Neural progenitor cell (in vitro differentiated cells): ENCODE results near the gene SMIM36.

Experiments used
- EZH2 ChIP-seq: fragments of 200-600 bp; sonication (generic); IDR thresholded peaks from 2 replicates; pipeline ENCODE4 v1.6.1; 2017; ENCODE audit warnings: antibody characterized with exemption, mild to moderate bottlenecking, moderate library complexity
- EZH2phosphoT487 ChIP-seq: fragments of 200-600 bp; sonication (generic); IDR thresholded peaks from 2 replicates; pipeline ENCODE4 v1.6.1; 2017; ENCODE audit warnings: antibody characterized with exemption
- TF ChIP-seq, protein P1 (sequence below): fragments of 200-600 bp; sonication (generic); IDR thresholded peaks from 2 replicates; pipeline ENCODE4 v1.5.1; 2017; ENCODE audit warnings: antibody characterized with exemption, mild to moderate bottlenecking

DNA sequence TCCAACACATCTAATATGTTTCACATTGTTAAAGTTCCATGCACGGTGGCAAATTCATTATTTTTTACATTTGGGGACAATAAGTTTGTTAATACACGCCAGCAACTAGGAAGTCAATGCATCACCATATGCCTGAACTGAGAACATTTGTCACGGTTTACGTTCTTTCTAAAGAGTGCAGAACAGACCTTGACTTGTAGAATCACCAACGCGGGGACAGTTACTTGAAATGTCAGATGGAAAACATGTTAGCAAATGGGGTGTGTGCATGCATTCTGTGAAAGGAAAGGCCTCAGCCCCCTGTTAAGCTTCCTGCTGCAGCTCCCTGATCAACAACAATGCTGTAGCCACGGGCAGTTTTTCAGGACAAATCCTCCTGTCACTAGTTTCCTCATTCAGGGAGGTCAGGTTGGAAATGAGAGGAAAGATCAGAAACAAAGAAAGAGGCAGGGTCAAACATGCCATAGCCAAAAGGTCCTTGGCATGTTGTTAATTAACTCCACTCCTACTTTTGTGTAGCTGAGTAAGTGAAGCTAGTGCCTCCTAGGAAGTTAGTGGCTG, 18.4 kb downstream of the SMIM36 start:
- TF ChIP-seq EZH2 (no peak), EZH2phosphoT487 (no peak)
- TF ChIP-seq, protein P1, sequence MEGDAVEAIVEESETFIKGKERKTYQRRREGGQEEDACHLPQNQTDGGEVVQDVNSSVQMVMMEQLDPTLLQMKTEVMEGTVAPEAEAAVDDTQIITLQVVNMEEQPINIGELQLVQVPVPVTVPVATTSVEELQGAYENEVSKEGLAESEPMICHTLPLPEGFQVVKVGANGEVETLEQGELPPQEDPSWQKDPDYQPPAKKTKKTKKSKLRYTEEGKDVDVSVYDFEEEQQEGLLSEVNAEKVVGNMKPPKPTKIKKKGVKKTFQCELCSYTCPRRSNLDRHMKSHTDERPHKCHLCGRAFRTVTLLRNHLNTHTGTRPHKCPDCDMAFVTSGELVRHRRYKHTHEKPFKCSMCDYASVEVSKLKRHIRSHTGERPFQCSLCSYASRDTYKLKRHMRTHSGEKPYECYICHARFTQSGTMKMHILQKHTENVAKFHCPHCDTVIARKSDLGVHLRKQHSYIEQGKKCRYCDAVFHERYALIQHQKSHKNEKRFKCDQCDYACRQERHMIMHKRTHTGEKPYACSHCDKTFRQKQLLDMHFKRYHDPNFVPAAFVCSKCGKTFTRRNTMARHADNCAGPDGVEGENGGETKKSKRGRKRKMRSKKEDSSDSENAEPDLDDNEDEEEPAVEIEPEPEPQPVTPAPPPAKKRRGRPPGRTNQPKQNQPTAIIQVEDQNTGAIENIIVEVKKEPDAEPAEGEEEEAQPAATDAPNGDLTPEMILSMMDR, result no peak
